ENCODE data around the gene MICAL3.
"Not testable (repeated sequence)": the region's sequence is repeated elsewhere in the genome, so short reads cannot be mapped to it uniquely, and the experiment has no call there.

The MICAL3 gene

GRCh38 chr22:18024276-18024939 lies at the start of gene MICAL3:
TSS of gene MICAL3 (minus strand) at chr22:18024561. CDS start at chr22:17906812, 117,749 bp downstream.
- FAIRE-seq (no peak), DNase-seq (ENCODE audit: insufficient read length, low spot score) (peak; percentile 60)

- not testable (repeated sequence) for DNase-seq (ENCODE audit: insufficient read length, low spot score); FAIRE-seq
Observed at GRCh38 chr22:18073927-18074326, 49.6 kb upstream of the MICAL3 start.

GRCh38 chr22:18073467-18073866 lies 49.1 kb upstream of the MICAL3 start:
- FAIRE-seq, result no peak
- DNase-seq (ENCODE audit: insufficient read length, low spot score), result no peak

DNA sequence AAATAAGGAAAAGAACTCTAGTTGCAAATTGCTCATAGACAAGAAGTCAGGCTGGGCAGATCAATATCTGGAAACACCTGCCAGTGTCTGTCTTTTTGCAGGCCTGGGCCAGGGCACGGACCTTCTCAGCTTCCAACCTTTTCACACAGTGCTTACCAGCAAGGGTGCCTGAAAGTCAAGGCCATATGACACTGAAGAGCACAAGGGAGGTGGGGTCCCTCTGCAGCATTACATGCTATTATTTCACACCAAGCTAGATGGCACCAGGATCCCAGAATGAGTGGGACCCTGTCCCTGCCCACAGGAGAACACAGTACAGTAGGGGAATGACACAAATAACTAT lies 47.6 kb upstream of the MICAL3 start:
- DNase-seq (ENCODE audit: insufficient read length, low spot score), result no peak
- FAIRE-seq, result no peak

GRCh38 chr22:18071307-18071967 lies 47.1 kb upstream of the MICAL3 start:
- not testable (repeated sequence) for FAIRE-seq

DNA sequence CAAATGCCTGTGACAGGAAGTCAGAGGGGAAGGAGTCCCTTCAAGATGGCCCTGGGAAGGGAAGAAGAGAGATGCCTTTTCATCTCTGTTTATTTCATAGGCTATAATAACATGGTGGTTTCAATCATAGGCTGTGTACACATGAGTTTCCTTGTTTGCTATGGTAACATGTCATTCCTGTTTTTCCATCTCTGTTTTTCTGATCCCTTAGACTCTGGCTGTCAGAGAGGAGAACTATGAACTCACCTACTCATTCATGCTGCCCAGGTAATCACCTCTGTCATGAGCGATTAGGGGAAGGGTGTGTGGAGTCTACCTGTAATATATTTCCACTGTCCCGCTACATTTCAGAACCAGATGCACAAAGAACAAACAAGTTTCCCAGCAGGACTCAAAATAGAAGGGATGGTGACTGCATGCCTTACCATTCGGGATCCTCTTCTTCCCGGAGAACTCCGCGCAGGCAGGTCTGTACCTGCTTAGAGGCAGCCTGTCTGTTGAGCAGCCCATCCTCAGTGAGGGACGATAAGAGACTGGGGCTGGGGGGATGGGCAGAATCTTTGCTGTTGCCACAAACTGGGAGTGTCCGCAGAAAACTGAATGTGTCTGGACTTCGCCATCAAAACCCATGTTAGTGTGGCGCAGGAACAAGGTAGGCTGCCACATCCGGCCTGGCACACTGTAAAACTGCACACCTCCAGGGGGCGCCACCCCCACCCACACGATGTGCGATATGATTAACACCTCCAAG lies 46.4 kb upstream of the MICAL3 start:
- FAIRE-seq (no peak), DNase-seq (ENCODE audit: insufficient read length, low spot score) (no peak)

More at GRCh38 chr22:18071307-18071967, 47.1 kb upstream of the MICAL3 start:
- not testable (repeated sequence) for DNase-seq (ENCODE audit: insufficient read length, low spot score)

DNA sequence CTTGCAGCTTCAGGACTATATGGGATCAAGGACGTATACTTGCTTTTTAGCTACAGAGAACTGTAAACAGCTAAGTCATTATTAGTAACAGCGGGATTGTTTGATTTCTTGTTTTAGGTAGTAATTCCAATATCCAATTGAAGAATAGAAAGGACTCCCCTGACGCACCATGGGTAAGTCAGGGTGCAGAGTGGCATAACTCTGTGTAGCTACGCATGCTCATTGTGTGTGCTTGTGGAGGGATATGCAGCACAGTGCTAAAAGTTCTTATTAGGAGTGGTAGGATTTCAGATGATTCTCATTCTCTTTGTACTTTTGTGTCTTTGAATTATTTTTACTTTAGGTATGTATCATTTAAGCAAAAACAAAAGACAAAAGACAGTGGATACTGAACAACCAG lies 45.7 kb upstream of the MICAL3 start:
- no peak for DNase-seq (ENCODE audit: insufficient read length, low spot score)
- FAIRE-seq, result no peak

DNA sequence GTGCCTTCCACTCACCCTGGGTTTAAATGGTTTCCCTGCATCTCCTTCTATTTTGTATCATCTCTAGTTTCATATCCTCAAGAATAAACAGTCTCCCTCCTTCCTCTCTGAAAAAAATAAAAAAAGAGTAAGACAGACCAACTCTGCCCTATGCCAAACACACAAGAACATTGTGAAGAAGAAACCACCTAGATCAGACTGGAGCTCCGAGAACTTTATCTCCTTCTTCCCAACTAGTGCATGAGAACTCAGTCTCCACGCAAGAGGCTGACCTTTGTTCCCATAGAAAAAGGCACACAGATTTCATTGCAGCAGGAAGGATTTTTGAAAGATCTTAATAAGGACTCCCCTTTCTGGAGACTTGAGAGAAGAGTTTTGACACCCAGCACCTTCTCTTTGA lies 44.7 kb upstream of the MICAL3 start:
- DNase-seq (ENCODE audit: insufficient read length, low spot score) (no peak), FAIRE-seq (no peak)

DNA sequence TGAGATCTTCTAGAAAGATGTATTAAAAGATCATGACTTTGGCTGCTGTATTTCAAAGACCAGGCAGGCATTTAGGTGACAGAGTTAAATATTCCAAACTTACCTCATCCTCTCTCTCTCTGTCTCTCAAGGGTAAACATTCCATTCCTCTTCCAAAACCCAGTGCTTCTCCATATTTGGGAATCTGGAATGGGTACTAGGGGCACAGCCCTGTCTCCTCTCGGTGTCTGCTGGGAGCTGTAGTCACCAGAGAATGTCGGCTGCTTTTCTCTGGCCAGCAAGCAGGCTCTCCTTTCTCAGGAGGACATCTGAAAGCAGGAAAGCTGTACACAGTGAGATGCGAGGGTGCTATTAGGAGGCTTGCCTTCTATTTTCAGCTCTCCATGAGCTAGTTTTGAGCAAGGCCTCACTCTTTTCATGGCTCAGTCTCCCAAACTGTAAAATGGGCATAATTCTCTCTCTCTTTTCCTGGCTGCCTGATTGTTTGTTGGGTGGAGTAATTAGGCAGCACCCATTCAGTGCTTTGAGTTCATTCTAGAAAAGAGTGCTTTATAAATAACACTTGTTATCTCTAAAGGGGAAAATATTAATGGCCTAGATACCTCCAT lies 44.1 kb upstream of the MICAL3 start:
- DNase-seq (ENCODE audit: insufficient read length, low spot score), result no peak
- no peak for FAIRE-seq

DNA sequence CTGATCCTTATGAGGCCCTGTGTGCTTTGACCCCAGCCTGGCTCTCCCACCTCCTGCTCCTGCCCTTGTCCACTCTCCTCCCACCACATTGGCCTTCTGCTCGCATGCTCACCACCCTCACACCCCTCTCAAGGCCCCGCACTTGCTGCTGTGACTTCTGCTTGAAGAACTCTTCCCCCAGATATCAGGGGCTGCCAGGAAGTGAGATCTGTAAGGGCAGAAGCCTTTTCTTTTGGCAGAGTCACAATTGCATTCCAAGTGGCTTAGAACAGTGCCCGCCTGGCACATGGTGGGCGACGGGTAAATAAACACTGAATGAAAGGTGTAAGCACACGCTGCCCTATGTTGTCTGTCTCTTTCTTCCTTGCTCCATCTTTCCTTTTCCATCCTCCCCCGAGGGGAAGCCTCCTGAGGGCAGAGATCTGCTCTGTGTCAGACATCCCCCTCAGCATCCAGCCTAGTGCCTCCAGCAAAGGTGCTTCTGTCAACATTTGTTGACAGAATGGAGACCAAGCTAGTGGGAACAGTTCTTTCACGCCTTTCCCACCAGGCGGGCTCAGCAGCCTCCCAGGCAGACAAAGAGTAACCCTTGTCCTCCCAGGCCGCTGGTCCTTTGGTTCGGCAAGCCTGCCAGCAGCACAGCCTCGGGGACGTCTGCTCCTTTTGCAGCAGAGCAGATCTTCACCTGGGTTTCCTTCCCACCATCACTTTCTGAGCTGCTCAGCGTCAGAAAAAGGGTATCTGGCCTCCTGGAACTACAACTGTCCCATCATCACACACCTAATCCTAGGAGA lies 43.4 kb upstream of the MICAL3 start:
- FAIRE-seq, result no peak
- no peak for DNase-seq (ENCODE audit: insufficient read length, low spot score)

DNA sequence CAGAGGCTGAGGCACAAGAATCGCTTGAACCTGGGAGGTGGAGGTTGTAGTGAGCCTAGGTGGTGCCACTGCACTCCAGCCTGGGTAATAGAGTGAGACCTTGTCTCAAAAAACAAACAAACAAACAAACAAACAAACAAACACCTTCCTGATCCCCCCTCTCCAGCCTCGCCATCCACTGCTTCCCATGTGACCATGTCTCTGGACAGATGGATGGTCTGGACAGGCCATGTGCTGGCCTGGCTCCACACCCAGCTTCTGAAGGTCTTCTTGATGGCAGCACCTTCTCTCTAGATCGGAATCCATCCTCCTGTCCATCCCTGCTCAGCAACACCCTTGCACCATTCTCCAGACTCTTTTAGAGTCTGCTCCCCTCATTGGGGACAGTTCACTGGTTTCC lies 42.8 kb upstream of the MICAL3 start:
- no peak for DNase-seq (ENCODE audit: insufficient read length, low spot score)
- FAIRE-seq, result no peak

- DNase-seq (ENCODE audit: insufficient read length, low spot score) (no peak), FAIRE-seq (peak; percentile 8)
Observed at GRCh38 chr22:18066181-18066859, 42.0 kb upstream of the MICAL3 start.

- no peak for FAIRE-seq
Observed at GRCh38 chr22:18065256-18065655, 40.9 kb upstream of the MICAL3 start.

DNA sequence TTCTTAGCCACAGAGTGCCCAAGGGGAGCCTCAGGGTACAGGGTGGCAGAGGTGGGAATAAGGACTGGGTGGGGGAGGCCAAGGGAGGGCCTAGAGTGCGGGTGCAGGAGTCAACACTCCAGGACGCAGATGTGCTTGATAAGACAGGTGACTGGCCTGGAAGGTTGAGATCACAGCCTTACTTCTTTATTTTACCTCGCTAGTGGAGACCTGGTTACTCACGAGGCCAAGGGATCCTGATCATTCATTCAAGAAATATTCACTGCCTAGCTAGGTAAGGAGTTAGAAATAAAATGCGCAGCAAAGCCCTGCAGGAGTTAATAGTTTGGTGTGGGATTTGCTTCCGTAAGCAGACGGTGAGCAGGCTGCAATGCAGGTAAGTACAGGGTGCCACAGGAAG lies 40.3 kb upstream of the MICAL3 start:
- no peak for DNase-seq (ENCODE audit: insufficient read length, low spot score)
- no peak for FAIRE-seq

More at GRCh38 chr22:18065256-18065655, 40.9 kb upstream of the MICAL3 start:
- DNase-seq (ENCODE audit: insufficient read length, low spot score), result no peak

- not testable (repeated sequence) for DNase-seq (ENCODE audit: insufficient read length, low spot score); FAIRE-seq
Observed at GRCh38 chr22:18063715-18064114, 39.4 kb upstream of the MICAL3 start.

GRCh38 chr22:18063306-18063705 lies 38.9 kb upstream of the MICAL3 start:
- DNase-seq (ENCODE audit: insufficient read length, low spot score) (no peak), FAIRE-seq (no peak)

DNA sequence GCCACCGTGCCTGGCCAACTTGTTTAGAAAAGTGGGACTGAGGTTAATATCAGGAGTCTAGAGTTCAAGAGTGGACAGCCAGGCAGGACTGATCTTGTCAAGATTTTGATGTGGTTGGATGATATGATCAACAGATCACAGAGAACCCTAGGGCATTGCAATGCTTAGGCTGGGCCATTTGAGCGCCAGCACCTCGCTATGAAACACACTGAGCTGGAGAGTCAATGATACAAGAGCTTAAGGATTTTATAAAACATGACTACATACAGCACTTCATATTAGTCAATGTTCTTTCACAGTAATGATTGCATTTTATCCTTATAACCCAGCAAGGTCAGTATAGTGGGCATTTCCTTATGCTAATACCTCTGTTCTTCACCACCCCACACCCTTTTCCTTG lies 38.1 kb upstream of the MICAL3 start:
- FAIRE-seq (no peak), DNase-seq (ENCODE audit: insufficient read length, low spot score) (no peak)

DNA sequence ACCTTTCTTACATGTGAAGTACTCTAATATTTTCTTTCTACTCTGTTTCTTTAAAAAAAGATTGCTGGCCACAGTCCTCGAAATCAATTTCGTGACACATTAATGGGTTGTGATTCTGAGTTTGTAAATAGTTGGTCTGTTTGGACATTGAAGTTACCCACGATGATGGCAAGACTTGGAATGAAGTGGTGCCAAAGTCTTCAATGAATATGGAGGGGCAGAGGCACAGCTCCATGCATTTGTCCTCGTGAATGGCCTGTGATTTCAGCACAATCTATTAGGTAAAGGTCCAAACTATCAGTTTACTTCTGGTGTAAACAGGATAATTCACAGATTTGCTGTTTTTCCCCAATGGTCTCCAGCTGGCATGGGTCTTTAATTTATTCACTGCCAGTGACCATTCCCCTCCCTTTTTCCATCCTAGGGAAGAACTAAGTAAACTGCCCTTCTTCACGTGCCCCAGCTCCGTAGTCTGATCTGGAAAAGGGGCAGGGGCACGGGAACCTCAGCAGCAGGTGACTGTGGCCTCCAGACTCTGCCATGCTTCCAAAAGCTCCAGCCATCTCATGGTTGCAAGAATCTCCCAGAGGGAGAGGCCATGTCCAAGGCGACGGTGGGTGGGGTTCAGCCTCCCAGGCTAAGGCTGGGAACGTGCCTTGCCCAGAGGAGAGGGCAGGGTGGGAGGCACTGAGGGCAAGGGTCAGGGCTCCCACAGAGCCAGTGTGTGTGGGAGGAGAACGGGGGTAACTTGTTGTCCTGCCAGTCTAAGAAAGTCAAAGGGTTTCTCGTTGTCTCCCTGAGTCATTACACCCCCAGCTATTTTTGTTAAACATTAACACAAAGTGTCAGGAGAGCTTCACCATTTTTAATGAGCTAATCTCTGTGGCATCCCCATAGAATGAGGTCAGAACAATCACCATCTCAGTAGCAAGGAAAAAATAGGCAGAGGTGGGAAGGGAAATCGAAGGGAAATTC lies 36.6 kb upstream of the MICAL3 start:
- no peak for FAIRE-seq

DNA sequence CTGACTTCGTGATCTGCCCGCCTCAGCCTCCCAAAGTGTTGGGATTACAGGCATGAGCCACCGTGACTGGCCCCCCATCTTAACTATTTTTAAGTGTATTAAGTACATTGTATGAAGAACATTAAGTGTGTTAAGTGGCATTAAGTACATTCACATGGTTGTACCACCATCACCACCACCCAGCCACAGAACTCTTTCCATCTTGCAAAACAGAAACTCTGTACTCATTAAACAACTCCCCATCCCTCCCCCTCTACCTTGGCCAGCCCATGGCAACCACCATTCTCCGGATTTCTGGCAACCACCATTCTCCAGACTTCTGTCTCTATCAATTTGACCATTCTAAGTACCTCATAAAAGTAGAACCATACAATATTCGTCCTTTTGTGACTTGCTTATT lies 35.6 kb upstream of the MICAL3 start:
- DNase-seq (ENCODE audit: insufficient read length, low spot score) (no peak), FAIRE-seq (no peak)

More for the DNA sequence above, 36.6 kb upstream of the MICAL3 start:
- no peak for DNase-seq (ENCODE audit: insufficient read length, low spot score)

Data from GM19239 (cell line).